ENCODE results near the gene GARS1.
"Not testable (repeated sequence)": the region's sequence is repeated elsewhere in the genome, so short reads cannot be mapped to it uniquely, and the experiment has no call there.

The GARS1 gene, protein sequence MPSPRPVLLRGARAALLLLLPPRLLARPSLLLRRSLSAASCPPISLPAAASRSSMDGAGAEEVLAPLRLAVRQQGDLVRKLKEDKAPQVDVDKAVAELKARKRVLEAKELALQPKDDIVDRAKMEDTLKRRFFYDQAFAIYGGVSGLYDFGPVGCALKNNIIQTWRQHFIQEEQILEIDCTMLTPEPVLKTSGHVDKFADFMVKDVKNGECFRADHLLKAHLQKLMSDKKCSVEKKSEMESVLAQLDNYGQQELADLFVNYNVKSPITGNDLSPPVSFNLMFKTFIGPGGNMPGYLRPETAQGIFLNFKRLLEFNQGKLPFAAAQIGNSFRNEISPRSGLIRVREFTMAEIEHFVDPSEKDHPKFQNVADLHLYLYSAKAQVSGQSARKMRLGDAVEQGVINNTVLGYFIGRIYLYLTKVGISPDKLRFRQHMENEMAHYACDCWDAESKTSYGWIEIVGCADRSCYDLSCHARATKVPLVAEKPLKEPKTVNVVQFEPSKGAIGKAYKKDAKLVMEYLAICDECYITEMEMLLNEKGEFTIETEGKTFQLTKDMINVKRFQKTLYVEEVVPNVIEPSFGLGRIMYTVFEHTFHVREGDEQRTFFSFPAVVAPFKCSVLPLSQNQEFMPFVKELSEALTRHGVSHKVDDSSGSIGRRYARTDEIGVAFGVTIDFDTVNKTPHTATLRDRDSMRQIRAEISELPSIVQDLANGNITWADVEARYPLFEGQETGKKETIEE

DNA sequence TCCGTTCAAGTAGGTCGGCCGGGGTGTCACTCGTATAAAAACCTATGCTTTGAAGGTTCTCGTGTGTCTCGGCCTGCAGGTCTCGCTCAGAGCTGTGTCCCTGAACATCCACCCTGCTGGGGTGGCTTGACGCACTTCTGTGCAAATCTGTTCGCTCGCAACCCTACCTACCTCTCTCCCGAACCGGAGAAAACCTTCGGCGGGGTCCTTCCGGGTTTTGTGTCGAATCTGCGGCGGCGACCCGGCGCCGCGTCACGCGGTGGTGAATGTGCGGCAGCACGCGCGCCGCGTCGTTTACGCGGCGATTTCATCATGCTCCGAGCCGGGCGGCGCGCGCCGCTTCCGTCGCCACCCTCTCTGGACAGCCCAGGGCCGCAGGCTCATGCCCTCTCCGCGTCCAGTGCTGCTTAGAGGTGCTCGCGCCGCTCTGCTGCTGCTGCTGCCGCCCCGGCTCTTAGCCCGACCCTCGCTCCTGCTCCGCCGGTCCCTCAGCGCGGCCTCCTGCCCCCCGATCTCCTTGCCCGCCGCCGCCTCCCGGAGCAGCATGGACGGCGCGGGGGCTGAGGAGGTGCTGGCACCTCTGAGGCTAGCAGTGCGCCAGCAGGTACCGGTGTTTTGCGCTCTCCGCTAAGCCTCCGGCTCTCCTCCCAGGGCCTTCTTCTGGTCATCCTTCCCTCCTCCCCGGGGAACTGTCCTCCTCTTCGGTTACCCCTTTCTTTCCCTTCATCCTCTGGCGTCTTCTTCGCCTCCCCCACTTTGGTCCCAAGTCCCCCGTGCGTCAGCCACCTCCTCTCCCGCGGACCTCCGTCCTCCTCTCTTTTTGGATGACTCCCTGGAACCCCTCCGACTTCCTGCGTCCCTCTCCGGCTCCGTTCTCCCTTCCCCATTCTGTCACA is at the start of gene GARS1:
Gene GARS1, plus strand, starts transcription at position 339 of the 896 bp plus-strand sequence. Its CDS starts 44 bp downstream, at position 383.
- peak; percentile 90 for DNase-seq

DNA sequence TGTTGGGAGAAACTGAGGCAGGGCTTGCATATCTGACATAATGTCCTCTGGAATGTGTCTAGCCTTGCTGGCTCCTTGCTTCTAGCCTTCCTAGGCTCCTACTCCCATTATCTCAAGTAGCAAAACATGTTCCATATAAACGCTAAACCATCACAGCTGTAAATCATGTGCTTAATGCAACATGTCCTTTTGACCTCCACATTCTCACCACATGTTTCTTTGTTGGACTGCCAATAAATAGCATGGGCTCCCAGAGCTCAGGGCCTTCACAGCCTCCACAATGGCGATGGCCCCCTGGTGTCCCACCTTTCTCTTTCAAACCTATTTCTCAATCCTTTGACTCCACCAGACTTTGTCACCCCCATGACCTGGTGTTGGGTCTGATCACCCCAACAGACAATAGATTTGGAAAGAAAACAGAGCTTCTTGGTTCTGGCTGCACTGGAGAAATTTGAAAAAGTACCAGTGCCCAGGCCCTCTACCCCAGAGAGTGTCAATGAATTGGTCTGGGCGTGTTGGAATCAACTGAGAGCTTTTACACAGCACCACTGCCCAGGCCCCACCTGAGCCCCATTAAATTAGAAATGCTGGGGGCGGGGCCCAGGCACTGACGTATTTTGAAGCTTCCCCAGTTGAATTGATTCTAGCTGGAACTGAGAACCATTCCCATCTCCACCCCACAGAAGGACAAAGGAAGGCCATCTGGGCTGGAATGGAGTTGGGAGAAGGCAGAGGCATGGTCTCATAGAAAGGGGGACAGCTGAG is 48.7 kb upstream of the GARS1 start:
- DNase-seq: no peak

DNA sequence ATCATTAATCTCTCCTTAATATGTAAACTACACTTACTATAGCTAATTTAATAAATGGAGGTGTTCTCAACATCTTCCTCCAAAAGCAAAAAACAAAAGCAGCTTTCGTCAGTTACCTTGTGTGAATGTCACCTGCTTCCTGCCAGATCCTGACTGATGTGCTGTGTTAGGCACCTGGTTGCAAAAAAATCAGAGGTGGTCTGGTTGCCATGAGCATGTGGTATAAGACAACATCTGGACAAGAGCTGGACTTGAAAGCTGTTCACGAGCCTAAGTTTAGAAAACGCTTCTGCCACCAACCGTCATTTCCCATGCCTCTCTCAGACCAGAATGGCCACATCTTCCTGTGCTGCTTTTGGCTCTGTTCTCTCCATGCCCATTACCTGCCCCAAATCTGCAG is 48.1 kb upstream of the GARS1 start:
- no peak for DNase-seq

DNA sequence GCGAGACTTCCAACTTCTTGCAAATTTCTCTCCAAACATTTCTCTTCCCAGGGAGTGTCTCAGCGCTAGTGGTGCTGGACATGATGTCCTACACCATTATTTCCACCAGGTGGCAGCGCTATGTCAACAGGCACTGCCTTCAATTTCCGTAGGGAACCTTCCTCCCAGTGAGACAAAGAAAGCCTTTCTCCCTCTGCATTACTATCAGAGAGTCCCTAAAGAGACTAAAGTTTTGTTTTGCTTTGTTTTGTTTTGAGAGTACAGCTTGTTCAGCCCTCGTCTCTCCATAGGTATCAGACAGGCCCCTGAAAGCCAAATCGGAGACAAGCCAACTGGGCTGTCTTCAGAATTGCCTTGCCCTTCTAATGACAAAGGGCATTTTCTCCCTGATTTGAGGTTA is 45.8 kb upstream of the GARS1 start:
- peak; percentile 38 for DNase-seq

DNA sequence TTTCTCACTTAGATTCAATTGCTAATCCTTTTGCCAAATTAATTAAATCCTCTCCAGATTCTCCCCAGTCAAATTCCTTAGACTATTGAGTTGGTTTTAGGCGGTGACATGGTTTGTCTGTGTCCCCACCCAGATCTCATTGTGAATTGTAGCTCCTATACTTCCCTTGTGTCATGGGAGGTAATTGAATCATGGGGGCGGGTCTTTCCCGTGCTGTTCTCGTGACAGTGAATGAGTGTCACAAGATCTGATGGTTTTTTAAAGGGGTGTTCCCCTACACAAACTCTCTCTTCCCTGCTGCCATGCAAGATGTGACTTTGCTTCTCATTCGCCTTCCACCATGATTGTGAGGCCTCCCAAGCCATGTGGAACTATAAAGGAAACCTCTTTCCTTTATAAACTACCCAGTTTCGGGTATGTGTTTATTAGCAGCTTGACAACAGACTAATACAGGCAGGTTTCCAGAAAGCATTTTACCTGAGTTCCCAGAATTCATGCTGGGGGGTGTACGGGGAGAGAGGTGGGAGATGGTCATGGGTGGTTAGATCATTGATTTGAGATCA is 44.7 kb upstream of the GARS1 start:
- no peak for DNase-seq

DNA sequence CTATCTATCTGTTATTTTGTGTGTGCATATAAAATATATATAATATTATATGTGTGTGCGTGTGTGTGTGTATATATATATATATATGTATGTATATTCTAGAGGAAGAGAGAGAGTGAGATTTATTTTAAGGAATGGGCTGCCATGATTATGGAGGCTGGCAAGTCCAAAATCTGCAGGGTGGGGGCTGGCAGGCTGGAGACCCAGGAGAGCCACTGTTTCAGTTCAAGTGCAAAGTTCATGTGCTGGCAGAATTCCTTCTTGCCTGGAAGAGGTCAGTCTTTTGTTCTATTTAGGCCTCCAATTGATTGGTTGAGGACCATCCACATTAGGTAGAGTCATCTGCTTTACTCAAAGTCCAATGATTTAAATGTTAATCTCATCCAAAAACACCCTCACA is 42.3 kb upstream of the GARS1 start:
- DNase-seq: no peak

DNA sequence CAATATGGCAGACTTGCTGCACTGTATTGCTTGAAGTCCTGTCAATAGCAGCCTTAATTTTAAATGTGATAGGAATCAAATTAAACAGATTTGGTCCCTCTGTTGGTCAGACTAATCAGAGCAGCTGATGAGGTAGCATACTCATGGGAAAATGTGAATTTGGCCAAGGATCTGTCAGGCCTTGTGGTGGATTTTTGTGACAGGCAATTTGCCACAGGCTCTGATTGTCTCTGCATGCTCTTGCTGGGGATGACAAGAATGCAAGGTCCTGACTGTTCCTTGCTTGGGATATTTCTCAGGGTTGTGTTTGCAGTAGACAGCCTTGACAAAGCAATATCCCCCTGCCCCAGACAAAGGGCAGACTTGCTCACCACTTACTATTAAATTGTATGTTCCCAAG is 41.5 kb upstream of the GARS1 start:
- DNase-seq: no peak

DNA sequence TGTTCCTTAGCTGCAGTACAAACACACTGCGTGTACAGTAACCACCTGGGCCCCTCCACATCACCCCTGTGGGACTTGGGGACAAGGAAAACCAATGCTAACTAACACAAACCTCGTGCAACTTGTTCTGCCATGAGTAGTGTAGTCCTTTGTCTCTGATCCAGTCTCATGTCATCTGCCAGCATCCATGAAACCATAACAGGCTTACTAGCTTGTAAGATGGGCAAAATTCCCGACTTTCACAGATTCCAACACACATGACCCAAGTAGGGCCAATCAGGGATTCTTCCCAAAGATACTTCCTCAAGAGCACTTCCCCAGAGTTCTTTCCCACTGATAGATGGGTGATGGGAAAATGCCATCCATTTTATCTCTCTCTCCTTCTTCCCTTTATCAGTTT is 41.1 kb upstream of the GARS1 start:
- no peak for DNase-seq

DNA sequence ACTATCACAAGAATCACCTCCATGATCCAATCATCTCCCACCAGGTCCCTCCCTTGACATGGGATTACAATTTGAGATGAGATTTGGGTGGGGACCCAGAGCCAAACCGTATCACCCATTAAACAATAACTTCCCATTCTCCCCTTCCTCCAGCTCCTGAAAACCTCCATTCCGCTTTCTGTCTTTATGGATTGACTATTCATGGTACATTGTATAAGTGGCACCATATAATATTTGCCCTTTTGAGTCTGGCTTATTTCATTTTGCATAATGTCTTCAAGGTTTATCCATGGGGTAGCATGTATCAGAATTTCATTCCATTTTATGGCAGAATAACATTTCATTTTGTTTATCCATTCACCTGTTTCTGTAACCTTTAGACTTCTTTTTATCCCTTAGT is 39.2 kb upstream of the GARS1 start:
- DNase-seq: no peak

DNA sequence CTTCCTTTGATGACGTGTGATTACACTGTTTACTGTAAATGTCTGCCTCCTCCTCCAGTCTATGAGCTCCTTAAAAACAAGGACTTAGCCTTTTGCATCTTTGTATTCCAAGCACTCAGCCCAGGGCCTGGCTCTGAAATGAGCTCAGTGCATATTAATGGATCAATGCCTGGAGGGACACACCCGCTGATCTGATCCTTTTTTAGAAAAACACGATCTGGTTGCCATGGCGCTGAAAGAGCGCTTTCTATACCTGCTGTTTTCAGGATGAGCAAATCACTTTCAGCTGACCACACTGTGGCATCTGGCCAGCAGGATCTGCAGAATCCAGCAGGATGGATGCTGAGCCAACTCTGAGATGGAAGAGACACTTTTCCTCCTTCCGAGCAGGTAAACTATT is 37.8 kb upstream of the GARS1 start:
- DNase-seq: no peak

DNA sequence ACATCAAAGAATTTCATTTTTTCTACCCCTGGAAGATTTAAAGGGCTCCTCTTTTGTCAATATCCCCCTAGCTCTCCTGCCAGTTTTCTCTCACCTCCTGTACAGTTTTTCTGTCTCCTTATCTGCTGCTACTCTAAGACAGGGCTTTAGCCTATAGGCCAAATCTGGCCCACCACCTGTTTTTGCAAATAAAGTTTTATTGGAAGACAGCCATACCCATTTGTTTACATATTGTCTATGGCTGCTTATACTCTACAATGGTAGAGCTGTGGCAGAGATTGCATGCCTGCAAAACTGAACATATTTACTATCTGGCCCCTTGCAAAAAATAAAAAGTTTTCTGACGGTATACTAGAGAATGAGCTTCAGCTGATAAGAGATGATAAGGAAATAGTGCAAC is 37.4 kb upstream of the GARS1 start:
- DNase-seq: no peak

DNA sequence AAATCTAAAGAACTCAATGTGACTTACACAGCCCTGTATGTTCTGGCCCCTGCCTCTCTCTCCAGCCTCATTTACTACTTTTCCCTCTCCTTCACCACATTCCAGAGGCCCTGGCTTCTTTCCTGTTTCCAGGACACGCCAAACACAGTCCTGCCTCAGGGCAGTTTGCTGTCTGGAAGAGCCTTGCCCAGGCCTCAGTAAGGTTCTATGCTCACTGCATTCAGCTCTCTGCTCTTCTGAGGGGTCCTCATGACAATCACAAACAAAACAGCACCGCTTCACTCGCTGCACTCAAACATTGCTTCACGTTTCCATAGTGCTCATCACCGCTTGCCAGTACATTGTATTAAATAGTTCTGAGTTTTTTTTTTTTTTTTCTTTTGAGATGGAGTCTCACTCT is 35.1 kb upstream of the GARS1 start:
- no peak for DNase-seq

DNA sequence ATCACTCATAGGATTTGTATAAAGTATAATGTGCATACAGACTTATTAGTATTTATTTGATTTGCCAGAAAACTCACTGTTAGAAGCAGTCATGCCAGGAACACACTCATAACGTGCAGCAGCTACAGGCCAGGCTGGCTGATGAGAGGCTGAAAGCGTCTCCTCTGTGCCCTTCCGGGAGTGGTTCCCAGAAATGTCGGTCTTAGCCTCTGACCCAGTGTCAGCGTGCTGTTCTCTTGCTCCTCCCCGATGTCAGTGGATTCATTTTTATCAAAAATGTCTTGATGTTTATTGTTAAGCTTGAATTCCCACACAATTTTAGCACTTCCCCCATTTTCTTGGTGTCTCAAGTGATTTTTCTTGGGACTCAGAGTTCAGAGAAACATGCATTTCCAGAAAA is 33.3 kb upstream of the GARS1 start:
- DNase-seq: no peak

DNA sequence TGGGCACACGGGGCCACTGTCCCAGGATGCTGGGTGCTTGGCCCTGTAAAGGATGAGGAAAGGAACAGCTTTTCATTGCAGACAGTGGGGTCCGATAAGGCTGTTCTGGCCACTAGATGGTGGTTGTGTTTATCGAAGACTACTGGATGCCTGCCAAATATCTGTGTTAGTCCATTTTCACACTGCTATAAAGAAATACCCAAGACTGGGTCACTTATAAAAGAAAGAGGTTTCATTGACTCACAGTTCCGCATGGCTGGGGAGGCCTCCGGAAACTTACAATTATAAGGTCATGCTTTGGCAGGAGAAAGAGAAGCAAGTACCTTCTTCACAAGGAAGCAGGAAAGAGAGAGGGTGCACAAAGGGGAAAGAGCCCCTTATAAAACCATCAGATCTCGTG is 32.2 kb upstream of the GARS1 start:
- no peak for DNase-seq

DNA sequence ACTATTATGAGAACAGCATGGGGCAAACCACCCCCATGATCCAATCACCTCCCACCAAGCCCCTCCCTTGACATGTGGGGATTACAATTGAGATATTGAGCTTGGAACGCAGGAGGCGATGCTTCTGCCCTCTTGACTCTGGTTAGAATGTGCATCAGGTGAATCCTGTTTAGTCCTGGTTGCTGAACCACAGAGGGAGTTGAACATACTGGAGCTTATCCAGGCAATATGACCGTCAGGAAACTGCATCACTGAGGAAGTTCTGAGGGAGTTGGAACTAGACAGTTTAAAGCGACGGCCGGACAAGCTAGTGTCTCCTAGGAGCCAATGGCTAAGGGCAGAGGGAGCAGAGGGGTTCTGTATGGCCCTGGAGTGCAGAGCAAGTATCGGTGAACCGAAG is 31.8 kb upstream of the GARS1 start:
- DNase-seq: no peak

DNA sequence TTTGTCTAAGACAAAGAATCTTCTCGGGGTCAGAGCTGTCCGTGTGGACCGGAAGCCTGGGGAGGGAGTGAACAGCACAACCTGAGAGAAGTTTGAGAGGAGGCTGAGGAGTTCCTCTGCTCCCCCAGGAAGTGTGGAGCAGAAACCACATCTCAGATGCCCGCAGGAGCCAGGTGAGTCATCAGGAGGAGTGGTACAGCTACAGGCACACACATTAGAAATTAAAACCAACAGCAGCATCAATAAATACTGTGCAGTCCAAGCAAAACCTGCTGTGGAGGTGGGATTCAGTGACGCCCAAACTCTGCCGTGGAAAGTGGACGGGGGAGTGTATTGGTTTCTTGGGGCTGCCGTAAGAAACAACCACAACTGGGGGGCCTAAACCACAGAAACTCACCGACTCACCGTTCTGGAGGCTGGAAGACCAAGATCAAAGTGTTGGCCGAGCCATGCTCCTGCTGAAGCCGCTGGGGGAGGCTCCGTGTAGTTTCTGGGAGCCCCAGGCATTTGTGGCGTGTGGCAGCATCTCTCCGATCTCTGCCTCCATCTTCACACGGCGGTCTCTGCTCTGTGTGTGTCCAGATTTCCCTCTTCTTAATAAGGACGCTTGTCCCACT is 31.2 kb upstream of the GARS1 start:
- DNase-seq: no peak

DNA sequence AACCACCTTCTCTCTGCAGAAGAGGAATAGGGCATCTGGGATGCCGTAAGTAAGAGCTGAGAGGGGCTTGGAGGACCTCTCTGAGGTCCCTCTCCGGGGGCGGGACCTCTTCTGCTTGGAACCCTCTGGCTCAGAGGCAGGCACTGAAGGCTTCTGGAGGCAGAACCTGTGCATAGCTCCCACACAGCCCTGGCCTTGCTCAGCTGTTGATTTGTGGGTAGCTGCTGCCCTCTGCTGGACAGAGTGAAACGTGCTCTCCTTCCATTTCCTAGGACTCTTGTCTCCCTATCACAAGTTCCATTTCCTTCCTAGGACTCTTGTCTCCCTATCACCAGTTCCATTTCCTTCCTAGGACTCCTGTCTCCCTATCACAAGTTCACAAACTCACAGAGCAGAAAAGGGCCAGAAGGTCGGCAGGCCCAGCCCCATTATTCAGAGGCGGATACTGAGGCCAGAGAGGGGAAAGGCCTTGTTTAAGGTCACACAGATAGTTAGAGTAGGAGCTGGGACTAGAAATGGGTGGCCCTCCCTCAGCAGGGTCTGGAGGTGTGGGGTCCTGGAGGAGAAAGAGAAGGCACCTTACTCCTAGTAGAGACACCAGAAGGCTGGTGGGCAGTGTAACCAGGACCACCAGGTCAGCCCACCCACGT is 30.3 kb upstream of the GARS1 start:
- DNase-seq: peak; percentile 68

DNA sequence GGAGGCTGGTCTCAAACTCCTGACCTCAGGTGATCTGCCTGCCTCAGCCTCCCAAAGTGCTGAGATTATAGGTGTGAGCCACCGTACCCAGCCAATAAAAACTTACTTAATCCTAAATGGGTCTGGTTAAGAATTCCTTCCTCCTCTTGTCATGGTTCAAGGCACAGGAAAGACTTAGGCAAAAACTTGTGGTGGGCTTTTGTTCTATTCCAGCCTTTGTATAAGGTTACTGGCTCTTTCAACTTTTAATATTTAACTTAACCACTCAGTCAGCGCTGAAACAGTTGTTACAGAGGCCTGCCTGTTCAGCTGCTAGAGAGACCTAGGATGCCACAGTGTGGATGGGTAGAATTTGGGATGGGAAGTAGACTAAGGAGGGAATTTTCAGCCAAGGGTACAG is 28.1 kb upstream of the GARS1 start:
- no peak for DNase-seq

DNA sequence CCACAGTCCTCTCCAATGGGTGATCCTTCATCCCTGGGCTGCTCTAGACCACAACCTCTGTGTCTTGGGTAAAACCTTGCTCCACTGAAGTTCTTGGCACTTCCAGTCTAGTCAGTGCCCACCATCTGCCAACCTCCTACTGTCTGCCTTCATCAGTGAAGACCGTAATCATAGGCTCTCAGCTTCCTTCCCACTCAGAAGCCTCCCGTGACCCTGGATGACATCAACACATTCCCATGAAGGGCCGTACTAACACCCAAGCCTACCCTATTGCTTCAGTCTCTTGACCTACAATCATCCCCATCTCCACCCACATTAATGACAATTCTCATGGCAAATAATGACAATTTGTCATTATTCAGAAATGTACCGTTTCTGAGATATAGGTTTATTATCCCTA is 27.6 kb upstream of the GARS1 start:
- DNase-seq: no peak

DNA sequence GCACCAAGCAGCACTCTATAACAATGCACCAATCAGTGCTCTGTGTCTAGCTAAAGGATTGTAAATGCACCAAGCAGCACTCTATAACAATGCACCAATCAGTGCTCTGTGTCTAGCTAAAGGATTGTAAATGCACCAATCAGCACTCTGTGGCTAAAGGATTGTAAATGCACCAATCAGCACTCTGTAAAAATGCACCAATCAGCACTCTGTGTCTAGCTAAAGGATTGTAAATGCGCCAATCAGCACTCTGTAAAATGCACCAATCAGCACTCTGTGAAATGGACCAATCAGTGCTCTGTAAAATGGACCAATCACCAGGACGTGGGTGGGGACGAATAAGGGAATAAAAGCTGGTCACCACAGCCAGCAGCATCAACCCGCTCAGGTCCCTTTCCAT is 24.4 kb upstream of the GARS1 start:
- DNase-seq: not testable (repeated sequence)

DNA sequence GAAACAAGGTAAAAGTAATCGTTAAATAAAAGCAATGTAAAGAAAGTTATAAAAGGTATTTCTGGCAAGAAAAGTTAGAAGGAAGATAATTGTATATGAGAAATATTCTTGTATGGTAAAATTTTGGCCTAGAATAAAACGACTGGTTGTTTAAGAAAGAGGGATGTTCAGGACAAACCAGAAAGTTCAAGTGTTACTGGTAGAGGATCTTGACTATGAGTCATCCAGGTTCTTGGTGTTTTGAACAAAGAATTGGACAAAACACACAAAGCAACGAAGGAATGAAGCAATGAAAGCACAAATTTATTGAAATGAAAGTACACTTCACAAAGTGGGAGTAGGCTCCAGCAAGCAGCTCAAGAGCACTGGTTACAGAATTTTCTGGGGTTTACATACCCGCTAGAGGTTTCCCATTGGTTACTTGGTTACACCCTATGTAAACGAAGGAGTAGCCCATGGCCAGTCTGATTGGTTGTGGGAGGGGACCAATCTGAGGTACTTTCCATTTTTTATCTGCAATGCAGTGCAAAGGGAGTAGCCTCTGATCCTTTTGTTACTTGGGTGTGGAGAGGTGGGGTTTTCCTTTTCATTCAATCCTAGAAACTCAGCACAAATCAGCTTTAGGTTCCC is 22.4 kb upstream of the GARS1 start:
- DNase-seq: no peak
